Measurements from ENCODE around the gene SLC4A4. TPM values are rescaled to one million over a fixed set of nuclear protein-coding genes. Genes with fewer than 3 reads are reported as not detected.

The SLC4A4 gene
- total RNA-seq, 1 donor from 2014 or later: 3.0 TPM

- Mint-ChIP-seq H3K4me3 (ENCODE audit: unreplicated experiment) (no peak overlapping the region), H3K4me1 (ENCODE audit: low read depth, unreplicated experiment) (no peaks in the 10 kb centered on the region), H3K27me3 (ENCODE audit: low read depth, unreplicated experiment) (no peaks in the 10 kb centered on the region), H3K27ac (ENCODE audit: unreplicated experiment) (no peak overlapping the region), H3K9me3 (ENCODE audit: unreplicated experiment) (peaks cover 10% of the 10 kb centered on the region), H3K36me3 (ENCODE audit: low read depth, unreplicated experiment) (no peaks in the 10 kb centered on the region)
- H3K9ac ChIP-seq (ENCODE audit: low read length): no peak overlapping the region
- FAIRE-seq: no peak
- no peak for DNase-seq (ENCODE audit: low read depth)
- H3K4me1 ChIP-seq (ENCODE audit: insufficient read depth, low read length): peaks cover 5% of the 10 kb centered on the region
- H4K20me1 ChIP-seq (ENCODE audit: insufficient read depth, low read length): no peaks in the 10 kb centered on the region
- H3K4me3 ChIP-seq (ENCODE audit: insufficient read depth, low read depth, low read length): no peak overlapping the region
- no peak overlapping the region for H2AFZ ChIP-seq (ENCODE audit: low read depth, low read length)
- H3K79me2 ChIP-seq (ENCODE audit: insufficient read depth, low read length): no peaks in the 10 kb centered on the region
- H3K4me2 ChIP-seq (ENCODE audit: low read length): no peak overlapping the region
- TF ChIP-seq EZH2 (IDR thresholded peaks at IDR 0.05; ENCODE audit: insufficient read depth, low read length) (no peak), CTCF (IDR thresholded peaks at IDR 0.05; ENCODE audit: insufficient read depth, low read depth, low read length) (no peak)
- no peaks in the 10 kb centered on the region for H3K36me3 ChIP-seq (ENCODE audit: insufficient read depth, low read length)
- no peaks in the 10 kb centered on the region for H3K27me3 ChIP-seq (ENCODE audit: insufficient read depth, low read length)
- H3K9me3 ChIP-seq (ENCODE audit: insufficient read depth, low read depth, low read length): no peaks in the 10 kb centered on the region
- no peak overlapping the region for H3K27ac ChIP-seq (ENCODE audit: low read depth, low read length)
Measured at GRCh38 chr4:71586087-71586763, 247.4 kb downstream of the SLC4A4 start.

- H3K4me1 ChIP-seq (ENCODE audit: insufficient read depth, low read length): peaks cover 5% of the 10 kb centered on the region
- no peaks in the 10 kb centered on the region for H3K79me2 ChIP-seq (ENCODE audit: insufficient read depth, low read length)
- no peak overlapping the region for H3K27ac ChIP-seq (ENCODE audit: low read depth, low read length)
- Mint-ChIP-seq H3K9me3 (ENCODE audit: unreplicated experiment) (peaks cover 5% of the 10 kb centered on the region), H3K4me1 (ENCODE audit: low read depth, unreplicated experiment) (no peaks in the 10 kb centered on the region), H3K27me3 (ENCODE audit: low read depth, unreplicated experiment) (no peaks in the 10 kb centered on the region), H3K27ac (ENCODE audit: unreplicated experiment) (no peak overlapping the region), H3K36me3 (ENCODE audit: low read depth, unreplicated experiment) (no peaks in the 10 kb centered on the region), H3K4me3 (ENCODE audit: unreplicated experiment) (no peak overlapping the region)
- no peak for TF ChIP-seq EZH2 (IDR thresholded peaks at IDR 0.05; ENCODE audit: insufficient read depth, low read length)
- TF ChIP-seq CTCF (IDR thresholded peaks at IDR 0.05; ENCODE audit: insufficient read depth, low read depth, low read length): no peak
- H3K4me2 ChIP-seq (ENCODE audit: low read length): no peak overlapping the region
- H3K9me3 ChIP-seq (ENCODE audit: insufficient read depth, low read depth, low read length): no peaks in the 10 kb centered on the region
- no peak for FAIRE-seq
- no peak for DNase-seq (ENCODE audit: low read depth)
- no peak overlapping the region for H3K4me3 ChIP-seq (ENCODE audit: insufficient read depth, low read depth, low read length)
- no peak overlapping the region for H2AFZ ChIP-seq (ENCODE audit: low read depth, low read length)
- no peaks in the 10 kb centered on the region for H3K27me3 ChIP-seq (ENCODE audit: insufficient read depth, low read length)
- no peaks in the 10 kb centered on the region for H4K20me1 ChIP-seq (ENCODE audit: insufficient read depth, low read length)
- H3K9ac ChIP-seq (ENCODE audit: low read length): no peak overlapping the region
- H3K36me3 ChIP-seq (ENCODE audit: insufficient read depth, low read length): no peaks in the 10 kb centered on the region
Measured at GRCh38 chr4:71587995-71588394, 249.2 kb downstream of the SLC4A4 start.

GRCh38 chr4:71592793-71593192, 254.0 kb downstream of the SLC4A4 start:
- H3K4me2 ChIP-seq (ENCODE audit: low read length): no peak overlapping the region
- no peak overlapping the region for H2AFZ ChIP-seq (ENCODE audit: low read depth, low read length)
- Mint-ChIP-seq H3K27me3 (ENCODE audit: low read depth, unreplicated experiment) (no peaks in the 10 kb centered on the region), H3K4me3 (ENCODE audit: unreplicated experiment) (no peak overlapping the region), H3K4me1 (ENCODE audit: low read depth, unreplicated experiment) (no peaks in the 10 kb centered on the region), H3K9me3 (ENCODE audit: unreplicated experiment) (peaks cover 4% of the 10 kb centered on the region), H3K36me3 (ENCODE audit: low read depth, unreplicated experiment) (no peaks in the 10 kb centered on the region), H3K27ac (ENCODE audit: unreplicated experiment) (no peak overlapping the region)
- no peak for FAIRE-seq
- H3K27ac ChIP-seq (ENCODE audit: low read depth, low read length): no peak overlapping the region
- no peaks in the 10 kb centered on the region for H3K79me2 ChIP-seq (ENCODE audit: insufficient read depth, low read length)
- H3K9ac ChIP-seq (ENCODE audit: low read length): no peak overlapping the region
- DNase-seq (ENCODE audit: low read depth): peak; percentile 33
- H3K27me3 ChIP-seq (ENCODE audit: insufficient read depth, low read length): no peaks in the 10 kb centered on the region
- no peaks in the 10 kb centered on the region for H3K36me3 ChIP-seq (ENCODE audit: insufficient read depth, low read length)
- no peak overlapping the region for H3K4me3 ChIP-seq (ENCODE audit: insufficient read depth, low read depth, low read length)
- H4K20me1 ChIP-seq (ENCODE audit: insufficient read depth, low read length): no peaks in the 10 kb centered on the region
- TF ChIP-seq CTCF (IDR thresholded peaks at IDR 0.05; ENCODE audit: insufficient read depth, low read depth, low read length) (no peak), EZH2 (IDR thresholded peaks at IDR 0.05; ENCODE audit: insufficient read depth, low read length) (no peak)
- no peaks in the 10 kb centered on the region for H3K9me3 ChIP-seq (ENCODE audit: insufficient read depth, low read depth, low read length)
- H3K4me1 ChIP-seq (ENCODE audit: insufficient read depth, low read length): no peaks in the 10 kb centered on the region
